Subcutaneous adipose tissue (tissue), 4 donors: ENCODE measurements around the gene SLC12A4. TPM values are rescaled to one million over a fixed set of nuclear protein-coding genes. Genes with fewer than 3 reads are reported as not detected.

Experiments used
- CTCF ChIP-seq: fragments of 450-650 bp; IDR thresholded peaks from one replicate; pipeline ENCODE4 v1.5.1; 2016; ENCODE audit warnings: low read depth, mild to moderate bottlenecking, control low read depth, antibody characterized with exemption, moderate library complexity
- total RNA-seq, 4 donors: library from RNA; depleted of rRNA; stranded (reverse); fragments of >200 nt; gene quantifications; one replicate each; pipeline ENCODE4 v1.1.0, GENCODE V29; 2016

The SLC12A4 gene
- total RNA-seq, 4 donors from 2014 or later: 36.2 to 77.2 (median 36.9) TPM

GRCh38 chr16:67940446-67941089 is 27.9 kb downstream of the SLC12A4 start:
- TF ChIP-seq CTCF: no peak

GRCh38 chr16:67939507-67940445 is 28.7 kb downstream of the SLC12A4 start:
- no peak for TF ChIP-seq CTCF

- no peak for TF ChIP-seq CTCF
Measured at GRCh38 chr16:67936880-67937605, 31.4 kb downstream of the SLC12A4 start.

- no peak for TF ChIP-seq CTCF
Measured at GRCh38 chr16:67936124-67936879, 32.1 kb downstream of the SLC12A4 start, which contains the start of gene PSMB10. PSMB10 (minus strand) TSS chr16:67936850; CDS start chr16:67936749, 101 bp downstream.

GRCh38 chr16:67935402-67936123 is 32.9 kb downstream of the SLC12A4 start:
- no peak for TF ChIP-seq CTCF

- TF ChIP-seq CTCF: no peak
Measured at GRCh38 chr16:67935101-67935401, 33.4 kb downstream of the SLC12A4 start.
